HCT116 (cell line): ENCODE data around the gene ERICH6B. TPM values are rescaled to one million over a fixed set of nuclear protein-coding genes. Genes with fewer than 3 reads are reported as not detected.

Source experiments
- ATAC-seq: fragments of 200-7000 bp; cut with Tn5 transposase; 2 replicates; pipeline ENCODE4 v1.9.1; 2020; ENCODE audit warnings: mild to moderate bottlenecking, moderate library complexity
- BruUV-seq: library from RNA; stranded (reverse); fragments of 400-500 nt; replicated peaks from 2 replicates; lab custom pipeline; 2021; lab: Mats Ljungman, UMichigan
- CTCF ChIA-PET: fragments of 300-600 bp; sonication (Branson Sonifier 250); formaldehyde crosslinking; loops from one replicate; lab custom pipeline; 2021; ENCODE audit warnings: antibody characterized with exemption; lab: Charles Lee
- POLR2A ChIA-PET: fragments of 300-600, 350-600 bp; sonication (Branson Sonifier 250); formaldehyde crosslinking; loops from one replicate; lab custom pipeline; 2021; ENCODE audit warnings: antibody characterized with exemption; lab: Charles Lee
- RAD21 ChIA-PET, 2 experiments: fragments of 300-600 bp; sonication (Branson Sonifier 250); formaldehyde crosslinking; loops; one replicate each; lab custom pipeline; 2023; ENCODE audit warnings: low total read pairs in 2 of 2; ENCODE audit not compliant: uncharacterized antibody in 2 of 2, unreplicated experiment in 2 of 2, low non-redundant PET in 1 of 2; lab: Charles Lee
- DNase-seq: peaks from one replicate; pipeline ENCODE4 v3.0.0-alpha.2; 2010; ENCODE audit warnings: low read depth, low spot score
- H2AFZ ChIP-seq: fragments of 200-600 bp; shearing (Covaris generic), sonication (generic); 2 replicates; pipeline ENCODE4 v1.6.1; 2017; ENCODE audit warnings: low read depth, mixed run types, mixed read lengths, antibody characterized with exemption, low read length; ENCODE audit not compliant: poor library complexity, severe bottlenecking
- H3K27ac ChIP-seq: 2 replicates; pipeline ENCODE4 v1.5.1; 2012; ENCODE audit warnings: low read depth, low read length
- H3K27me3 ChIP-seq: fragments of 200-600 bp; sonication (generic); 2 replicates; pipeline ENCODE4 v1.6.1; 2016; ENCODE audit warnings: mixed run types, low read length, mixed read lengths; ENCODE audit not compliant: insufficient read depth
- H3K36me3 ChIP-seq, 2 experiments: fragments of 200-500 bp in 1 of 2; fragments of 200-600 bp in 1 of 2; sonication (Bioruptor generic) in 1 of 2; sonication (generic) in 1 of 2; 2 replicates each; pipeline versions ENCODE4 v1.5.1 to v1.6.1; 2014 to 2016; ENCODE audit warnings: low read length in 2 of 2, inconsistent platforms in 1 of 2, mixed read lengths in 1 of 2, mixed run types in 1 of 2; ENCODE audit not compliant: insufficient read depth in 2 of 2, control insufficient read depth in 1 of 2
- H3K4me1 ChIP-seq, 2 experiments: fragments of 200-600 bp in 1 of 2; sonication (generic) in 1 of 2; 2 replicates each; pipeline versions ENCODE4 v1.5.1 to v1.6.1; 2012 to 2017; ENCODE audit warnings: low read length in 2 of 2, inconsistent platforms in 1 of 2, mild to moderate bottlenecking in 1 of 2, mixed read lengths in 1 of 2, mixed run types in 1 of 2, moderate library complexity in 1 of 2; ENCODE audit not compliant: insufficient read depth in 2 of 2, control insufficient read depth in 1 of 2
- H3K4me2 ChIP-seq: fragments of 200-600 bp; sonication (generic); 2 replicates; pipeline ENCODE4 v1.6.1; 2017; ENCODE audit warnings: mixed run types, low read length, mixed read lengths
- H3K4me3 ChIP-seq, 2 experiments: fragments of 200-600 bp in 1 of 2; sonication (generic) in 1 of 2; replicated peaks in 1 of 2; 2 replicates each; pipeline ENCODE4 v1.5.1; 2011 to 2016; ENCODE audit warnings: low read length in 2 of 2, control low read depth in 1 of 2, low read depth in 1 of 2, mild to moderate bottlenecking in 1 of 2, mixed read lengths in 1 of 2, mixed run types in 1 of 2
- H3K79me2 ChIP-seq: fragments of 200-600 bp; sonication (generic); 2 replicates; pipeline ENCODE4 v1.6.1; 2017; ENCODE audit warnings: mild to moderate bottlenecking, mixed run types, low read length, moderate library complexity, mixed read lengths; ENCODE audit not compliant: insufficient read depth
- H3K9ac ChIP-seq: fragments of 200-600 bp; sonication (generic); 2 replicates; pipeline ENCODE4 v1.6.1; 2016; ENCODE audit warnings: low read length, mixed read lengths
- H3K9me2 ChIP-seq: fragments of 200-600 bp; sonication (generic), shearing (Covaris generic); 2 replicates; pipeline ENCODE4 v1.6.1; 2017; ENCODE audit warnings: mixed run types, mild to moderate bottlenecking, moderate library complexity; ENCODE audit not compliant: insufficient read depth
- H3K9me3 ChIP-seq, 2 experiments: fragments of 200-500 bp in 1 of 2; fragments of 200-600 bp in 1 of 2; sonication (Bioruptor generic) in 1 of 2; sonication (generic) in 1 of 2; 2 replicates each; pipeline ENCODE4 v1.6.1; 2014 to 2017; ENCODE audit warnings: low read length in 2 of 2, mixed read lengths in 2 of 2, inconsistent platforms in 1 of 2, low read depth in 1 of 2, mild to moderate bottlenecking in 1 of 2, mixed run types in 1 of 2, moderate library complexity in 1 of 2; ENCODE audit not compliant: control insufficient read depth in 1 of 2, insufficient read depth in 1 of 2
- H4K20me1 ChIP-seq: fragments of 200-600 bp; sonication (generic), shearing (Covaris generic); 2 replicates; pipeline ENCODE4 v1.6.1; 2017; ENCODE audit warnings: mixed run types, mild to moderate bottlenecking, moderate library complexity; ENCODE audit not compliant: insufficient read depth
- CBX3 ChIP-seq: IDR thresholded peaks from 2 replicates; pipeline ENCODE4 v1.6.1; 2012; ENCODE audit warnings: low read depth
- CEBPB ChIP-seq: IDR thresholded peaks from 2 replicates; pipeline ENCODE4 v1.6.1; 2012; ENCODE audit warnings: low read depth
- EGR1 ChIP-seq: IDR thresholded peaks from 2 replicates; pipeline ENCODE4 v1.6.1; 2012; ENCODE audit warnings: low read depth
- ELF1 ChIP-seq: IDR thresholded peaks from 2 replicates; pipeline ENCODE4 v1.6.1; 2012; ENCODE audit warnings: low read depth, borderline replicate concordance
- EZH2 ChIP-seq: fragments of 200-600 bp; sonication (generic); IDR thresholded peaks from 2 replicates; pipeline ENCODE4 v1.6.1; 2017; ENCODE audit warnings: antibody characterized with exemption, mixed run types
- EZH2phosphoT487 ChIP-seq: fragments of 200-600 bp; IDR thresholded peaks from 2 replicates; pipeline ENCODE4 v1.6.1; 2018; ENCODE audit warnings: antibody characterized with exemption, borderline replicate concordance
- JUND ChIP-seq: IDR thresholded peaks from 2 replicates; pipeline ENCODE4 v1.6.1; 2012
- POLR2A ChIP-seq: IDR thresholded peaks from 2 replicates; pipeline ENCODE4 v1.7.0; 2011; ENCODE audit warnings: borderline replicate concordance; ENCODE audit not compliant: insufficient read depth, insufficient read length; ENCODE audit errors: extremely low read depth
- POLR2AphosphoS5 ChIP-seq: IDR thresholded peaks from 2 replicates; pipeline ENCODE4 v1.6.1; 2011; ENCODE audit warnings: mild to moderate bottlenecking, low read depth, low read length, moderate library complexity
- RAD21 ChIP-seq: IDR thresholded peaks from 2 replicates; pipeline ENCODE4 v1.6.1; 2012; ENCODE audit warnings: low read depth, mild to moderate bottlenecking
- SIN3A ChIP-seq: IDR thresholded peaks from 2 replicates; pipeline ENCODE4 v1.6.1; 2012; ENCODE audit warnings: low read depth
- SP1 ChIP-seq: IDR thresholded peaks from 2 replicates; pipeline ENCODE4 v1.6.1; 2012; ENCODE audit warnings: low read depth
- SRF ChIP-seq: IDR thresholded peaks from 2 replicates; pipeline ENCODE4 v1.6.1; 2012; ENCODE audit warnings: low read depth
- TCF7L2 ChIP-seq: IDR thresholded peaks from 2 replicates; pipeline ENCODE4 v1.7.0; 2011; ENCODE audit warnings: borderline replicate concordance, inconsistent platforms; ENCODE audit not compliant: insufficient read depth, insufficient read length; ENCODE audit errors: extremely low read depth
- YY1 ChIP-seq: IDR thresholded peaks from 2 replicates; pipeline ENCODE4 v1.6.1; 2011; ENCODE audit warnings: low read length, low read depth, moderate library complexity, mild to moderate bottlenecking; ENCODE audit not compliant: insufficient replicate concordance; ENCODE audit errors: extremely low read depth
- ZNF274 ChIP-seq: fragments of 200-500 bp; sonication (Bioruptor generic); IDR thresholded peaks from 2 replicates; pipeline ENCODE4 v1.6.1; 2014; ENCODE audit warnings: mild to moderate bottlenecking, low read depth, low read length, inconsistent platforms
- intact Hi-C: fragments of 100-400 bp; cut with micrococcal nuclease; formaldehyde crosslinking; loops from 2 replicates; pipeline ENCODE4 v1.10.0; 2022
- total RNA-seq: library from RNA; stranded (reverse); gene quantifications from one replicate; pipeline ENCODE4 v1.2.1, GENCODE V29; 2021; ENCODE audit not compliant: unreplicated experiment
- TF ChIP-seq, protein P1 (sequence below), 3 experiments: fragments of 200-600 bp in 1 of 3; sonication (generic) in 1 of 3; IDR thresholded peaks in 2 of 3; conservative IDR thresholded peaks in 1 of 3; 2 replicates each; pipeline ENCODE4 v1.5.1; 2012 to 2017; ENCODE audit warnings: low read depth in 2 of 3, low read length in 2 of 3, antibody characterized with exemption in 1 of 3, borderline replicate concordance in 1 of 3, control low read depth in 1 of 3, mild to moderate bottlenecking in 1 of 3, mixed read lengths in 1 of 3, mixed run types in 1 of 3, moderate library complexity in 1 of 3; ENCODE audit not compliant: insufficient read depth in 1 of 3
- TF ChIP-seq, protein P2 (sequence below): IDR thresholded peaks from 2 replicates; pipeline ENCODE4 v1.6.1; 2012; ENCODE audit warnings: low read depth
- TF ChIP-seq, protein P3 (sequence below): IDR thresholded peaks from 2 replicates; pipeline ENCODE4 v1.6.1; 2012
- TF ChIP-seq, protein P4 (sequence below): IDR thresholded peaks from 2 replicates; pipeline ENCODE4 v1.6.1; 2011; ENCODE audit warnings: mild to moderate bottlenecking, low read length, moderate library complexity; ENCODE audit not compliant: insufficient replicate concordance; ENCODE audit errors: extremely low read depth

ERICH6B gene
- total RNA-seq, 1 experiment from 2014 or later, result not detected

DNA sequence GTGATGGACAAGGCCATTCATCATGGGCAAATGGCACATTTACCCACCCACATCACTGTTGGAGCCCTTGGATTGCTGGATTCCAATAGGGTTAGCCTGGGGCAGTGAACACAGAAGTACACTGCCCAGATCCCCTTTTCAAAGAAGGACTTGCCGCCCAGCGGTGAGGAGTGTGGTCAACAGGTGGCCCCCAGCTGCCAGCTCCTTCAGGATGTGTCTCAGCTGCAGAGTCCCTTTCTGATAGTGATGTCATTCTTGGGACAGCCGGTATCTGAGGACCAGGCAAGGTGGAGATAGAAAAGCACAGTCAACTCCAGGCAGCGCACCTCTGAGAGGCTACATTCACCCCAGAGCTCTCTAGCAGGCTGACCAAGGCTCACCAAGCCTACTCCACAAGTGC is 16.9 kb downstream of the ERICH6B start:
- no peaks in the 10 kb centered on the region for H3K79me2 ChIP-seq
- no peak overlapping the region for H3K4me2 ChIP-seq
- H3K4me3 ChIP-seq, result no peak overlapping the region
- intact Hi-C loops, result no loop called here
- no peaks in the 10 kb centered on the region for H3K9me2 ChIP-seq
- H4K20me1 ChIP-seq, result no peaks in the 10 kb centered on the region
- no peaks in the 10 kb centered on the region for H3K4me1 ChIP-seq
- no peak for ATAC-seq
- H3K9ac ChIP-seq, result no peak overlapping the region
- DNase-seq, result no peak
- H3K27ac ChIP-seq, result no peak overlapping the region
- no TSS peak for BruUV-seq
- no peak overlapping the region for H2AFZ ChIP-seq
- peaks cover 53% of the 10 kb centered on the region for H3K27me3 ChIP-seq
- ChIA-PET RAD21 (no interaction called here), CTCF (no interaction called here), POLR2A (no interaction called here)
- no peaks in the 10 kb centered on the region for H3K9me3 ChIP-seq
- no peaks in the 10 kb centered on the region for H3K36me3 ChIP-seq
- TF ChIP-seq CBX3, result no peak
- TF ChIP-seq YY1, result no peak
- TF ChIP-seq EZH2, result no peak
- TF ChIP-seq, protein P1, sequence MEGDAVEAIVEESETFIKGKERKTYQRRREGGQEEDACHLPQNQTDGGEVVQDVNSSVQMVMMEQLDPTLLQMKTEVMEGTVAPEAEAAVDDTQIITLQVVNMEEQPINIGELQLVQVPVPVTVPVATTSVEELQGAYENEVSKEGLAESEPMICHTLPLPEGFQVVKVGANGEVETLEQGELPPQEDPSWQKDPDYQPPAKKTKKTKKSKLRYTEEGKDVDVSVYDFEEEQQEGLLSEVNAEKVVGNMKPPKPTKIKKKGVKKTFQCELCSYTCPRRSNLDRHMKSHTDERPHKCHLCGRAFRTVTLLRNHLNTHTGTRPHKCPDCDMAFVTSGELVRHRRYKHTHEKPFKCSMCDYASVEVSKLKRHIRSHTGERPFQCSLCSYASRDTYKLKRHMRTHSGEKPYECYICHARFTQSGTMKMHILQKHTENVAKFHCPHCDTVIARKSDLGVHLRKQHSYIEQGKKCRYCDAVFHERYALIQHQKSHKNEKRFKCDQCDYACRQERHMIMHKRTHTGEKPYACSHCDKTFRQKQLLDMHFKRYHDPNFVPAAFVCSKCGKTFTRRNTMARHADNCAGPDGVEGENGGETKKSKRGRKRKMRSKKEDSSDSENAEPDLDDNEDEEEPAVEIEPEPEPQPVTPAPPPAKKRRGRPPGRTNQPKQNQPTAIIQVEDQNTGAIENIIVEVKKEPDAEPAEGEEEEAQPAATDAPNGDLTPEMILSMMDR (IDR thresholded peaks at IDR 0.05 in 2 of 3, conservative IDR thresholded peaks at IDR 0.05 in 1 of 3; ENCODE audit: borderline replicate concordance in 1 of 3, insufficient read depth in 1 of 3, low read depth in 2 of 3, low read length in 2 of 3), result no peak
- TF ChIP-seq, protein P2, sequence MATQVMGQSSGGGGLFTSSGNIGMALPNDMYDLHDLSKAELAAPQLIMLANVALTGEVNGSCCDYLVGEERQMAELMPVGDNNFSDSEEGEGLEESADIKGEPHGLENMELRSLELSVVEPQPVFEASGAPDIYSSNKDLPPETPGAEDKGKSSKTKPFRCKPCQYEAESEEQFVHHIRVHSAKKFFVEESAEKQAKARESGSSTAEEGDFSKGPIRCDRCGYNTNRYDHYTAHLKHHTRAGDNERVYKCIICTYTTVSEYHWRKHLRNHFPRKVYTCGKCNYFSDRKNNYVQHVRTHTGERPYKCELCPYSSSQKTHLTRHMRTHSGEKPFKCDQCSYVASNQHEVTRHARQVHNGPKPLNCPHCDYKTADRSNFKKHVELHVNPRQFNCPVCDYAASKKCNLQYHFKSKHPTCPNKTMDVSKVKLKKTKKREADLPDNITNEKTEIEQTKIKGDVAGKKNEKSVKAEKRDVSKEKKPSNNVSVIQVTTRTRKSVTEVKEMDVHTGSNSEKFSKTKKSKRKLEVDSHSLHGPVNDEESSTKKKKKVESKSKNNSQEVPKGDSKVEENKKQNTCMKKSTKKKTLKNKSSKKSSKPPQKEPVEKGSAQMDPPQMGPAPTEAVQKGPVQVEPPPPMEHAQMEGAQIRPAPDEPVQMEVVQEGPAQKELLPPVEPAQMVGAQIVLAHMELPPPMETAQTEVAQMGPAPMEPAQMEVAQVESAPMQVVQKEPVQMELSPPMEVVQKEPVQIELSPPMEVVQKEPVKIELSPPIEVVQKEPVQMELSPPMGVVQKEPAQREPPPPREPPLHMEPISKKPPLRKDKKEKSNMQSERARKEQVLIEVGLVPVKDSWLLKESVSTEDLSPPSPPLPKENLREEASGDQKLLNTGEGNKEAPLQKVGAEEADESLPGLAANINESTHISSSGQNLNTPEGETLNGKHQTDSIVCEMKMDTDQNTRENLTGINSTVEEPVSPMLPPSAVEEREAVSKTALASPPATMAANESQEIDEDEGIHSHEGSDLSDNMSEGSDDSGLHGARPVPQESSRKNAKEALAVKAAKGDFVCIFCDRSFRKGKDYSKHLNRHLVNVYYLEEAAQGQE, result no peak
- TF ChIP-seq, protein P3, sequence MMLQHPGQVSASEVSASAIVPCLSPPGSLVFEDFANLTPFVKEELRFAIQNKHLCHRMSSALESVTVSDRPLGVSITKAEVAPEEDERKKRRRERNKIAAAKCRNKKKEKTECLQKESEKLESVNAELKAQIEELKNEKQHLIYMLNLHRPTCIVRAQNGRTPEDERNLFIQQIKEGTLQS, result no peak
- TF ChIP-seq RAD21, result no peak
- no peak for TF ChIP-seq ELF1
- no peak for TF ChIP-seq SIN3A
- TF ChIP-seq JUND, result no peak
- TF ChIP-seq POLR2A, result no peak
- TF ChIP-seq CEBPB, result no peak
- no peak for TF ChIP-seq SP1
- no peak for TF ChIP-seq EZH2phosphoT487
- TF ChIP-seq, protein P4, sequence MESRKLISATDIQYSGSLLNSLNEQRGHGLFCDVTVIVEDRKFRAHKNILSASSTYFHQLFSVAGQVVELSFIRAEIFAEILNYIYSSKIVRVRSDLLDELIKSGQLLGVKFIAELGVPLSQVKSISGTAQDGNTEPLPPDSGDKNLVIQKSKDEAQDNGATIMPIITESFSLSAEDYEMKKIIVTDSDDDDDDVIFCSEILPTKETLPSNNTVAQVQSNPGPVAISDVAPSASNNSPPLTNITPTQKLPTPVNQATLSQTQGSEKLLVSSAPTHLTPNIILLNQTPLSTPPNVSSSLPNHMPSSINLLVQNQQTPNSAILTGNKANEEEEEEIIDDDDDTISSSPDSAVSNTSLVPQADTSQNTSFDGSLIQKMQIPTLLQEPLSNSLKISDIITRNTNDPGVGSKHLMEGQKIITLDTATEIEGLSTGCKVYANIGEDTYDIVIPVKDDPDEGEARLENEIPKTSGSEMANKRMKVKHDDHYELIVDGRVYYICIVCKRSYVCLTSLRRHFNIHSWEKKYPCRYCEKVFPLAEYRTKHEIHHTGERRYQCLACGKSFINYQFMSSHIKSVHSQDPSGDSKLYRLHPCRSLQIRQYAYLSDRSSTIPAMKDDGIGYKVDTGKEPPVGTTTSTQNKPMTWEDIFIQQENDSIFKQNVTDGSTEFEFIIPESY, result no peak
- TF ChIP-seq TCF7L2, result no peak
- no peak for TF ChIP-seq SRF
- TF ChIP-seq ZNF274, result no peak
- no peak for TF ChIP-seq EGR1
- no peak for TF ChIP-seq POLR2AphosphoS5
